ENCODE results near the gene SNAPC2. TPM values are rescaled to one million over a fixed set of nuclear protein-coding genes. Genes with fewer than 3 reads are reported as not detected.

Gene SNAPC2, protein sequence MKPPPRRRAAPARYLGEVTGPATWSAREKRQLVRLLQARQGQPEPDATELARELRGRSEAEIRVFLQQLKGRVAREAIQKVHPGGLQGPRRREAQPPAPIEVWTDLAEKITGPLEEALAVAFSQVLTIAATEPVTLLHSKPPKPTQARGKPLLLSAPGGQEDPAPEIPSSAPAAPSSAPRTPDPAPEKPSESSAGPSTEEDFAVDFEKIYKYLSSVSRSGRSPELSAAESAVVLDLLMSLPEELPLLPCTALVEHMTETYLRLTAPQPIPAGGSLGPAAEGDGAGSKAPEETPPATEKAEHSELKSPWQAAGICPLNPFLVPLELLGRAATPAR
- 13.5 and 18.9 TPM in 2 replicates for total RNA-seq

DNA sequence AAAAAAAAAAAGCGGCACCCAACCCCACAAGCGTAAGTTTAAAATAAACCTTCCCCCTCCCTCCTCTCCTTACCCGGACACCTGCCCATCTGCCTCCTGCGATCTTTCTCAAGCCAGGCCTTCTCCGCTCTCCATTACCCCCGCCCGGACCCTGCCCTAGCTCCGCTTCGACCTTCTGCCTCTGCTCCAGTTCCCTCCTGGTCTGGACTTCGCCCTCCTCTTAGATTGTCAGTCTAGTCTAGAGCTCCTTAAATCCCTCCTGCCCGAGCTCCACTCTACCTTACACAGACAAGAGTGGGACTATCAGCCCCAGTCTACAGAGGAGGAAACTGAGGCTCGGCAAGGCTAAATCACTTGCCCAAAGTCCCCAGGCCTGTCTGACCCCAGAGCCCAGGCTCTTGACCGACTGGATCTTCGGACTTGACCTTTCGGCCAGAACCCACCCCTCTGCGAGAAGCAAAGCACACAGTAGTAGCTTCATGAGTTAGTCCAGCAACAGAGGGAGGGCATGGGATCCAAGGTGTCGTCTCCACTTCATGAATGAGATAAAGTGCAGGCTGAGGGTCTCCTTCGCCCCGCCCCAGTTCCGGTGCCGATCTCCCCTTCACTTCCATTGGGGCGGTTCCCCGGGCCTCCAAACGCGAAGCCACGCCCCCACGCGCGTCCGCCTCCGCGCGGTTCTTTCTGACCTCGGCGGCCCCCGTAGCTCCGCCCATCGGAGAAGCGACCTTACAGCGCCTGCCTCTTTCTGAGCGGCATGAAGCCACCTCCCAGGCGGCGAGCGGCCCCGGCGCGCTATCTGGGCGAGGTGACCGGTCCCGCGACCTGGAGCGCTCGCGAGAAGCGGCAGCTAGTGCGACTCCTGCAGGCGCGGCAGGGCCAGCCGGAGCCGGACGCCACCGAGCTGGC lies at the start of gene SNAPC2:
Gene SNAPC2 (plus strand): TSS at position 729 of the 909 bp plus-strand sequence. CDS start 29 bp downstream, at position 758.

DNA sequence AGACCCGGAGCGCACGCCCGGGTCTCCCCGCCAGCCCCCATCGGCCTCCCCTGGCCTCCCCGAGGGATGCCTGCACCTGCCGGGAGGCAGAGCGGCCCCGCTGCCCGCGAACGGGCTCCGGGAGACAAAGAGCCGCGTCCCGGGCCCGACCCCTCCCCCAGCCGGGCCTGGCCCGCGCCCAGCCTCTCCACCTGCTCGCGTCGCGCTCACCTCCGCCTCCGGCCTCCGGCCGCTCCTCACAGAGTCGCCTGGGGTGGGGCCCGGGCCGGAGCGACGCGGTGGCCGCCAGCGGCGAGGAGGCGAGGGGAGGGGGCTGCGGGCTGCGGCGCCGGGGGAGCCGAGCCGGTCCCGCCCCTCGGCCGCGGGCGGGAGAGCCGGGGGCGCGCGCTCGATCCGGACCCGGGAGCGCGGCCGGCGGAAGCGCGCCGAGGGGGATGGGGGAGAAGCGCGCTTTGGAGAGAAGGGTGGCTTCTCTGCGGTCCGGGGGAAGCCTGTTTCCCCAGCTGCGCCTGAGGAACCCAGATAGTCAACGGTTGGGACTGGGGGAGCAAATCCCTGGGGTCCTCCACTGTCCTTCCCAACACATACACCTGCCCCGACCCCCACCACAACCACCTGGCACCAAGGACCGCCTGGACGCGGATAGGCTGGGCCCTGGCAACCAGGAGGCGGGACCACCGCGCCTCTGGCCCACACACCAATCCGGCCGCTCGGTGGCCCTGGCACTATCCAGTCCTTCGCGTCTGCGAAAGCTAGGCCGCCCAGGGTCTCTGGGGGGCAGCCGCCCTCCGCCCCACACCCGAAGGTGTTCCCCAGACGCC lies 45.9 kb upstream of the SNAPC2 start, which contains the start of gene PRR36:
Gene PRR36 (minus strand): TSS at position 315 of the 821 bp plus-strand sequence. CDS start 701 bp downstream, outside the sequence.

DNA sequence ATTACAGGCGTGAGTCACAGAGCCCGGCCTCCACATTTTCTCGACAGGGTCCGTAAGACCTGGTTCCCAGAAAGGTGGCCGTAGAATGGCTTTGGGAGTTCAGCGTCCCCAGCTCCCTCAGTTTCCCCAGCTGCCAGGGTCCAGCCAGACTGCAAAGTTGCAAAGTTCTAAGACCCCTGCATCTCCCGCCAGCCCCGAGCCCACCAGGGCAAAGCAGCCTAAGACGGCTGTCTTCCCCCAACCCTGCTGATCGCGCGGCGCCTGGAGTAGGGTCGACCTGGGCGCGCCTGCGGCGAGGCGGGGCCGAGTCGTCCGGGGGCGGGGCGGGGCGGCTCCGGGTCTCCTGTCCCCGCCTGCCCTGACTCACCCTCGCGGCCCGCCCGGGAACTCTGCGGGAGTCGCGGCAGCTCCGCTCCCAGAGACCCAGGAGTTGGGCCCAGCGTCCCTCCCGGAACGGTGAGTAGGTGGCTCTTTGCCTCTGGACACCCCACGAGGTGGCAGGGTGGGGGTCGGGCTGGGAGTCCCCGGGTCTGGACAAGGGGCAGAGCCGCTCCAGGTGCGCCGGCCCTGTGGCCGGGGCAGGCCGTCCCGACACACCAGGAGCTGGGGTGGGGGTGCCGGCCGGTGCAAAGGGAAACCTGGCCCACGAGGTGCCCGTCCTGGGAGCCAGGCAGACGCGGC lies 31.9 kb upstream of the SNAPC2 start, which contains the start of gene LRRC8E:
Gene LRRC8E (plus strand): TSS at position 366 of the 681 bp plus-strand sequence. CDS start 7,094 bp downstream, outside the sequence.

DNA sequence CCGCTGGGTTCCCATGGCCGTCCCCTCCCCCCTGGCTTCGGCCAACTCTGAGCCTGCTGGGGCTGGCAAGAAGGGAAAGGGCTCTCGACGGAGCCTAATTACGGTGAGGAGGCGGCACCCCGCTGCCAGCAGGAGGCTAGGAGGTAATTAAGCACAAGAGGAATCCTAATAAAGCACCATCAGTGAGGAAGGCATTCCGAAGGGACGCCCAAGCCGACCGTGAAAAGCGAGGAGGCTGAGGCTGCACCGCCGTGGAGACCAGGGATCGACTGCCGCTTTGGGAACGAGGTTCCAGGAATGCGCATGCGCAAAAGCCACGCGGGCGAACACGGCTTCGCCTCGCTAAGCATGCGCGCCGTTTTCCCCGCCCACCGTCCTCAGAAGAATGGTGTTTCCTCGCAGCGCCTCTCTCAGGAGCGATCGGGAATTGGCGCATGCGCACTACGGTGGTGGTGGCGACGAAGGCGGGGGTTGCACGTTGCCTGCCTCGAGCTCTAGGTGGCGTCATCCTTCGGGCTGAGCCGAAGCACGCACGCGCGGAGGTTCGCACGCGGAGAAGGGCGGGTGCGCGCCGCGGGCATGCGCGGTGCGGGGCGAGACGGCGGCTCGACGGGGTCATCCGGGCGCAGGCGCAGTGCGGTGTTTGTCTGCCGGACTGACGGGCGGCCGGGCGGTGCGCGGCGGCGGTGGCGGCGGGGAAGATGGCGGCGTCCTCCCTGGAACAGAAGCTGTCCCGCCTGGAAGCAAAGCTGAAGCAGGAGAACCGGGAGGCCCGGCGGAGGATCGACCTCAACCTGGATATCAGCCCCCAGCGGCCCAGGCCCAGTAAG lies 16.7 kb upstream of the SNAPC2 start, which contains the start of gene MAP2K7:
Gene MAP2K7 (plus strand): TSS at position 634 of the 830 bp plus-strand sequence. CDS start 68 bp downstream, at position 702.

DNA sequence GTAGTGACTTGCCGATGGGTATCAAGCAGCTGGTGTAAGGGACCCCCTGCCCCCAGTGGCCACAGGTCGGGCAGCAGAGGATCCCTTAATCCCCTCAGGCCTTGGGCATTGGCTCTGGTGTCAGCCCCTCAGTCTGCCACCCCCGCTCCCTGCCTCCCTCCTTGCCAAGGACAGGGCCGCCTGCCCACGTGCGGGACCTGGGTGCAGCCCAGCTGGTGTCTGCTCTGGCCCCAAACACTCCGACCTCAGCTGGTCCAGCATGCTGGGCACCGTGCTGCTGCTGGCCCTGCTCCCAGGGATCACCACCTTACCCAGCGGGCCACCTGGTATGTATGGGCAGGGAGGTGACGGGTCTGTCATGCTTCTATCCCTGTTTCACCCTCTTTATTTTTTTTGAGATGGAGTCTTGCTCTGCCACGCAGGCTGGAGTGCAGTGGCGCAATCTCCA lies 5.5 kb upstream of the SNAPC2 start, which contains the start of gene TGFBR3L:
Gene TGFBR3L (plus strand): TSS at position 233 of the 448 bp plus-strand sequence.

DNA sequence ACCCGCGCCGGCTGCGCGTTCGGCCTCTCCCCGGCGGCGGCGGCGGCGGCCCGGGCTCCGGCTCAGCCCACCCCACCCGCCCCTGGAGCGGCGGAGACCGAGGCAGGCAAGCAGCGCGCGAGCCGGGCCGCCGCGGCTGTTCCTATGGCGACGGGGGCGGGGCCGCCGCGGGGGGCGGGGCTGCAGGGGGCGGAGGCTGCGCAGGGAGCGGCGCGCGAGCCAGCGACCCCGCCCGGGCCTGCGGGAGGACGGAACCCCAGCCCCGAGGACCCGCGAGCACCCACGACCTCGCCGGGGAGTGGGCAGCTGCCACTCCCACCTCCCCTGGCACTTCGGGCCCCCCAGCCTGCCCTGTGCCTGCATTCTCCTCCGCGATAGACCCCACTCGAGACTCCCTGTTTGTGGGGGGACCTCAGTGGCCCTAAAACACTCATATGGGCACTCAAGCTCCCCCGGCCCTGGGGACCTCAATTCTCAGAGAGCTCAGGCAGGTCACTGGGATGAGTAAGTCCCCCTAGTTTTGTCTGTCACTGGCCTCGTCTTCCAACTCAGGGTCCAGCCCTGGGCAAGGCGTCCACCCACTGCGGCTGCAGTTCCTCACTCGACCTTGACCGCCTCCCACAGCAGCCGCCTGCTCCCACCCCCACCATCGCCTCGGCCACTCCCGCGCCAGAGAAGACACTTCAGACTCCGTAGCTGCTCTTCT lies 6.0 kb downstream of the SNAPC2 start, which contains the start of gene CTXN1:
Gene CTXN1 (minus strand): TSS at position 115 of the 706 bp plus-strand sequence. CDS start 597 bp downstream, outside the sequence.

DNA sequence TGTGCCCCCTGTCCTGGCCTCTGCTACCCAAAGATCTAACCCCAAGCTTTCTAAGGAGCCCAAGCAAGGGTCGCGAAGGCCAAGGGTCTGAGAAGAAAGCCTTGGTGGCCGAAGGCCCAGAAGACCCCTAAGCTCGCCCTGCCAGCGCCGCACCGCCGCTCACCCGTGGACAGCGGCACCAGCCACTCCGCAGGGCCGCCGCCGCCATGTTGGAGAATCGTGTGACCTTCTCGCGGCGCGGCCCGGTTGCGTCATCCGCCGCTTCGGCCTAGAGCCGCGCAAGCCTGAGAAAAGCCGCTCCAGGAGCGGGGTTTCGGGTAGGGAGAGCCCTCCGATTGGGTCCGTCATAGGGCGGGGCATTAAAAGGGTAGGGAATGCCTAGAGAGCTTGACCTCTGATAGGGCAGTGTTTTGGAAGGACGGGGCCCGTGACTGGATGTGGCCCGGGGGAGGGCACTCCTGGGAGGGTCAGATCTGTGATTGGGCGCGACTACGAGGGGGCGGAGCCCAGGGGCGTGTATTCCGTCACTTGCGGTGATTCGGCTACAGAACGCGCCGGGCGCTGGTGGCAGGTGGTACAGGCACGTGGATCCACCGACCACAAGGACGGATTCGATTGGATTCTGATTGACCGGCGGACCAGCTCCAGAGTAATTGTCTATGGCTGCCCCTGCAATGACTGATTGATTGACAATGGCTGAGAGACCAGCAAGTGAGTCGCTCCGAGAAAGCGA lies 23.5 kb downstream of the SNAPC2 start, which contains the start of gene TIMM44:
Gene TIMM44 (minus strand): TSS at position 223 of the 733 bp plus-strand sequence. CDS start 15 bp downstream, at position 208.

Other genes starting within 250 kb of the SNAPC2 start
- not detected in 2 replicates for gene MCEMP1, start 243.2 kb upstream of the SNAPC2 start, total RNA-seq
- 102 and 104 TPM in 2 replicates for gene TRAPPC5, start 239.5 kb upstream of the SNAPC2 start, total RNA-seq
- not detected in 2 replicates for gene FCER2, start 218.2 kb upstream of the SNAPC2 start, total RNA-seq
- gene CLEC4G, start 188.2 kb upstream of the SNAPC2 start, total RNA-seq, result not detected in 2 replicates
- not detected in 2 replicates for gene CD209, start 172.8 kb upstream of the SNAPC2 start, total RNA-seq
- gene CLEC4M, start 157.1 kb upstream of the SNAPC2 start, total RNA-seq, result not detected in 2 replicates
- gene EVI5L, start 90.1 kb upstream of the SNAPC2 start, total RNA-seq, result 13.6 and 15.2 TPM in 2 replicates
- gene PRR36, start 45.9 kb upstream of the SNAPC2 start, total RNA-seq, result not detected in 2 replicates
- 5.5 and 6.9 TPM in 2 replicates for gene LRRC8E, start 31.8 kb upstream of the SNAPC2 start, total RNA-seq
- 8.1 and 8.9 TPM in 2 replicates for gene MAP2K7, start 16.5 kb upstream of the SNAPC2 start, total RNA-seq
- 0.92 and 1.1 TPM in 2 replicates for gene TGFBR3L, start 5.5 kb upstream of the SNAPC2 start, total RNA-seq
- 2.0 and 2.1 TPM in 2 replicates for gene CTXN1, start 5.8 kb downstream of the SNAPC2 start, total RNA-seq
- 48.4 and 54.2 TPM in 2 replicates for gene TIMM44, start 23.3 kb downstream of the SNAPC2 start, total RNA-seq
- 30.0 and 39.6 TPM in 2 replicates for gene ELAVL1, start 85.3 kb downstream of the SNAPC2 start, total RNA-seq
- gene CCL25, start 132.4 kb downstream of the SNAPC2 start, total RNA-seq, result not detected in 2 replicates
- gene FBN3, start 229.3 kb downstream of the SNAPC2 start, total RNA-seq, result not detected in 2 replicates